B cell (primary cell): ENCODE measurements around the gene DUOXA2. TPM values are rescaled to one million over a fixed set of nuclear protein-coding genes. Genes with fewer than 3 reads are reported as not detected.

ENCODE experiments used
- ATAC-seq: fragments of 200-7000 bp; cut with Tn5 transposase; one replicate; pipeline ENCODE4 v1.10.0; 2021; ENCODE audit warnings: low read depth, mild to moderate bottlenecking, moderate number of reproducible peaks, moderate library complexity
- CTCF ChIA-PET: fragments of 350-600 bp; sonication (Branson Sonifier 250); formaldehyde crosslinking; loops from one replicate; lab custom pipeline; 2021; ENCODE audit warnings: antibody characterized with exemption, inconsistent platforms; lab: Charles Lee
- POLR2A ChIA-PET: fragments of 350-600 bp; sonication (Branson Sonifier 250); formaldehyde crosslinking; loops from one replicate; lab custom pipeline; 2021; ENCODE audit warnings: antibody characterized with exemption; lab: Charles Lee
- DNase-seq: peaks from one replicate; pipeline ENCODE4 v3.0.0; 2013
- H2AFZ ChIP-seq: 2 replicates; pipeline ENCODE4 v1.6.1; 2012; ENCODE audit warnings: mild to moderate bottlenecking, low read depth, low read length; ENCODE audit not compliant: insufficient read depth, poor library complexity, severe bottlenecking
- H3K27ac ChIP-seq, 2 donors: 1 replicate in 1 of 2; 2 replicates in 1 of 2; pipeline ENCODE4 v1.5.1; 2012 to 2013; ENCODE audit warnings: low read length in 2 of 2, mild to moderate bottlenecking in 2 of 2, moderate library complexity in 1 of 2
- H3K27me3 ChIP-seq, 4 experiments: fragments of 200-600 bp in 1 of 4; sonication (generic) in 1 of 4; replicated peaks in 1 of 4; 1 replicate in 2 of 4; 2 replicates in 2 of 4; pipeline versions ENCODE4 v1.6.1 to v1.7.0; 2013 to 2016; ENCODE audit warnings: low read length in 3 of 4, mild to moderate bottlenecking in 2 of 4, mixed read lengths in 1 of 4, moderate library complexity in 1 of 4; ENCODE audit not compliant: insufficient read depth in 4 of 4, control insufficient read depth in 3 of 4; ENCODE audit errors: control extremely low read depth in 1 of 4
- H3K36me3 ChIP-seq, 2 experiments: replicated peaks in 1 of 2; 1 replicate in 1 of 2; 2 replicates in 1 of 2; pipeline versions ENCODE4 v1.6.1 to v1.7.1; 2013; ENCODE audit warnings: low read length in 1 of 2; ENCODE audit not compliant: insufficient read depth in 2 of 2, control insufficient read depth in 1 of 2; ENCODE audit errors: control extremely low read depth in 1 of 2, extremely low read depth in 1 of 2
- H3K4me1 ChIP-seq, 2 donors: fragments of 200-600 bp in 1 of 2; sonication (generic) in 1 of 2; 1 replicate in 1 of 2; 2 replicates in 1 of 2; pipeline versions ENCODE4 v1.5.1 to v1.6.1; 2013 to 2017; ENCODE audit warnings: low read length in 2 of 2; ENCODE audit not compliant: control insufficient read depth in 2 of 2, insufficient read depth in 2 of 2
- H3K4me2 ChIP-seq: replicated peaks from 2 replicates; pipeline ENCODE3; 2012; ENCODE audit warnings: mild to moderate bottlenecking, low read depth, low read length; ENCODE audit not compliant: poor library complexity, severe bottlenecking
- H3K4me3 ChIP-seq, 5 experiments: fragments of 200-600 bp in 1 of 5; sonication (generic) in 1 of 5; 1 replicate in 3 of 5; 2 replicates in 2 of 5; pipeline versions ENCODE4 v1.5.1 to v1.7.0; 2011 to 2016; ENCODE audit warnings: low read length in 4 of 5, mild to moderate bottlenecking in 4 of 5, low read depth in 2 of 5, control low read depth in 1 of 5, moderate library complexity in 1 of 5; ENCODE audit not compliant: insufficient read depth in 1 of 5; ENCODE audit errors: control extremely low read depth in 1 of 5, extremely low read depth in 1 of 5
- H3K79me2 ChIP-seq: fragments of 200-600 bp; sonication (generic); one replicate; pipeline ENCODE4 v1.6.0; 2016; ENCODE audit warnings: low read length; ENCODE audit not compliant: control insufficient read depth, insufficient read depth
- H3K9ac ChIP-seq: fragments of 200-600 bp; sonication (generic); 2 replicates; pipeline ENCODE4 v1.6.1; 2017; ENCODE audit warnings: mild to moderate bottlenecking, low read length, moderate library complexity
- H3K9me3 ChIP-seq, 3 donors: one replicate each; pipeline versions ENCODE4 v1.6.1 to v1.7.1; 2013; ENCODE audit warnings: low read length in 2 of 3; ENCODE audit not compliant: control insufficient read depth in 2 of 3, insufficient read depth in 1 of 3; ENCODE audit errors: control extremely low read depth in 1 of 3
- H4K20me1 ChIP-seq: 2 replicates; pipeline ENCODE4 v1.6.0; 2012; ENCODE audit warnings: mild to moderate bottlenecking, low read length; ENCODE audit not compliant: insufficient read depth, control insufficient read depth, poor library complexity, severe bottlenecking
- H3K27ac Mint-ChIP-seq: one replicate; pipeline ENCODE4 v1.8.0; 2021; ENCODE audit warnings: mixed read lengths
- H3K27me3 Mint-ChIP-seq: one replicate; pipeline ENCODE4 v1.8.0; 2021; ENCODE audit warnings: mixed read lengths
- H3K4me1 Mint-ChIP-seq: one replicate; pipeline ENCODE4 v1.8.0; 2021; ENCODE audit warnings: mixed read lengths
- H3K4me3 Mint-ChIP-seq: one replicate; pipeline ENCODE4 v1.8.0; 2021; ENCODE audit warnings: mixed read lengths
- H3K9me3 Mint-ChIP-seq: one replicate; pipeline ENCODE4 v1.8.0; 2022; ENCODE audit warnings: mixed read lengths; ENCODE audit not compliant: insufficient read depth
- CTCF ChIP-seq: fragments of 200-600 bp; IDR thresholded peaks from one replicate; pipeline ENCODE4 v1.8.0; 2022; ENCODE audit warnings: antibody characterized with exemption, mild to moderate bottlenecking
- WGBS: methylation state at CpG from one replicate; pipeline ENCODE4 v1.1.5; 2013; ENCODE audit warnings: missing lambda C conversion rate; ENCODE audit not compliant: insufficient coverage; 5-methylcytosine and 5-hydroxymethylcytosine counted together
- intact Hi-C: fragments of 100-400 bp; cut with micrococcal nuclease; formaldehyde crosslinking; loops from one replicate; pipeline ENCODE4 v1.10.0; 2022
- polyA plus RNA-seq: library from polyadenylated mRNA; depleted of rRNA; stranded (reverse); fragments of >200 nt; gene quantifications from 2 replicates; pipeline ENCODE4 v1.2.3, GENCODE V29; 2012
- total RNA-seq, 2 donors: library from RNA; stranded (reverse); fragments of 120-200 nt in 1 of 2; gene quantifications; 1 replicate in 1 of 2; 2 replicates in 1 of 2; pipeline versions ENCODE4 v1.2.3 to v1.2.4, GENCODE V29; 2013 to 2022

The DUOXA2 gene
- total and polyA plus RNA-seq, 2 donors (not counting 1 experiment from before 2014, with no cell fraction given), result not detected

- intact Hi-C loops, result no loop called here
- H3K9ac ChIP-seq, result no peak overlapping the region
- H3K27me3 Mint-ChIP-seq, result peaks cover 59% of the 10 kb centered on the region
Observed at GRCh38 chr15:45107941-45108630, 6.0 kb upstream of the DUOXA2 start.

More at GRCh38 chr15:45107941-45108630, 6.0 kb upstream of the DUOXA2 start:
- ChIA-PET CTCF (interaction anchor here (2.9 kb wide), 1 partner anchor 10 kb away, joined by 16 read pairs; no protein-coding TSS in a partner anchor), POLR2A (no interaction called here)
- no peak for ATAC-seq
- no peak for TF ChIP-seq CTCF
- Histone ChIP-seq H2AFZ (no peak overlapping the region), H3K27me3 (peaks cover 0 to 38% (median 19%) of the 10 kb centered on the region in 4 experiments), H3K4me1 (peaks cover 15% of the 10 kb centered on the region in 2 donors), H3K9me3 (peaks cover 0 to 14% (median 0%) of the 10 kb centered on the region in 3 donors), H4K20me1 (no peaks in the 10 kb centered on the region), H3K4me2 (no peak overlapping the region), H3K79me2 (no peaks in the 10 kb centered on the region), H3K36me3 (no peaks in the 10 kb centered on the region), H3K27ac (no peak overlapping the region), H3K4me3 (no peak overlapping the region)
- Mint-ChIP-seq H3K4me1 (peaks cover 19% of the 10 kb centered on the region), H3K4me3 (no peak overlapping the region), H3K9me3 (no peaks in the 10 kb centered on the region), H3K27ac (no peak overlapping the region)
- 94% methylated on average over 10 of the region's 10 CpGs for WGBS
- DNase-seq, result no peak
